ENCODE measurements around the gene ATF7IP.

GRCh38 chr12:14417715-14418114 is 52.2 kb downstream of the ATF7IP start:
- TF ChIP-seq POLR2AphosphoS5 (IDR thresholded peaks at IDR 0.05; ENCODE audit: low read depth, low read length), result no peak
- no peak for TF ChIP-seq POLR2A (IDR thresholded peaks at IDR 0.05; ENCODE audit: low read depth, low read length)

All from GM12891 (cell line).